D721Med (cell line): ENCODE results near the gene RBM38.

Experiments
- DNase-seq: peaks from one replicate; pipeline ENCODE4 v3.0.0; 2011; ENCODE audit warnings: low spot score; ENCODE audit not compliant: insufficient read length
- FAIRE-seq: peaks from 2 replicates; lab custom pipeline; 2011; peaks lifted over from hg19 to GRCh38; lab: Jason Lieb, UNC
- CTCF ChIP-seq: IDR thresholded peaks from 2 replicates; pipeline ENCODE4 v1.5.1; 2012; ENCODE audit warnings: mild to moderate bottlenecking, control low read depth; ENCODE audit not compliant: insufficient read depth; ENCODE audit errors: missing control alignments

RBM38 gene

GRCh38 chr20:57369596-57369995 lies 21.6 kb upstream of the RBM38 start:
- no peak for TF ChIP-seq CTCF
- FAIRE-seq = no peak
- DNase-seq = no peak

GRCh38 chr20:57370316-57370715 lies 20.9 kb upstream of the RBM38 start:
- no peak for TF ChIP-seq CTCF

GRCh38 chr20:57371363-57371762 lies 19.8 kb upstream of the RBM38 start:
- FAIRE-seq (no peak), DNase-seq (no peak)
- no peak for TF ChIP-seq CTCF

More at GRCh38 chr20:57370316-57370715, 20.9 kb upstream of the RBM38 start:
- no peak for DNase-seq
- no peak for FAIRE-seq

GRCh38 chr20:57372157-57372556 lies 19.0 kb upstream of the RBM38 start:
- no peak for TF ChIP-seq CTCF
- no peak for DNase-seq
- FAIRE-seq = no peak

GRCh38 chr20:57372581-57373350 lies 18.4 kb upstream of the RBM38 start:
- FAIRE-seq (no peak), DNase-seq (no peak)
- TF ChIP-seq CTCF = no peak

GRCh38 chr20:57374343-57374930 lies 16.8 kb upstream of the RBM38 start:
- DNase-seq = no peak
- TF ChIP-seq CTCF = no peak
- FAIRE-seq = no peak

GRCh38 chr20:57374931-57375651 lies 16.1 kb upstream of the RBM38 start:
- no peak for TF ChIP-seq CTCF
- no peak for FAIRE-seq
- DNase-seq = no peak
